ENCODE results near the gene SCT.

SCT gene

DNA sequence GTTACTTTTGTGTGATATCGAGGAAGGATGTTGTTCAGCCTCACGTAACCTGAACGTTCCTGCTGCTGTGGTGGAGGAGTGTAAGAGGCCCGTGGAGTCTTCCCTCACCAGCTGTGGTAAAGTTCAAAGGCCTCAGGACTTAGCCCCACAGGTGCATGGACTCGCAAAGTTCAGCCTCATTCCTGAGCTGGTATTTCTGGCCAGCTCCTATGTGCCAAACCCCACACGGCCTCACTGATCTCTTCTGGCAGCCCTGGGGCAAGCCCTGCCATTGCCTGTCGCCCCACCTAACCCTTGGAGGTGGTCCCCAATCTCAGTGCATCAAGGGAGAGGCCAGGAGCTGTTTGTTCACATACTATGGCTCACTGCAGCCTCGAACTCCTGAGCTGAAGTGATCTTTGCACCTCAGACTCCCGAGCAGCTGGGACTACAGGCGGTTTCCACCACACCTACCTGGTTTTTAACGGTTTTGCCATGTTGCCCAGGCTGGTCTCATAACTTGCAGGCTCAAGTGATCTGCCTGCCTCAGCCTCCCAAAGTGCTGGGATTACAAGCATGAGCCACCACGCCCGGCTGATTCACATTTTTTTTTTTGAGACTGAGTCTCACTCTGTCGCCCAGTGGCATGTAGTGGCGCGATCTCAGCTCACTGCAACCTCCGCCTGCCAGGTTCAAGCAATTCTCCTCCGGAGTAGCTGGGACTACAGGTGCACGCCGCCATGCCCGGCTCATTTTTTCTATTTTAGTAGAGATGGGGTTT, 48.5 kb downstream of the SCT start:
- TF ChIP-seq, protein P1, sequence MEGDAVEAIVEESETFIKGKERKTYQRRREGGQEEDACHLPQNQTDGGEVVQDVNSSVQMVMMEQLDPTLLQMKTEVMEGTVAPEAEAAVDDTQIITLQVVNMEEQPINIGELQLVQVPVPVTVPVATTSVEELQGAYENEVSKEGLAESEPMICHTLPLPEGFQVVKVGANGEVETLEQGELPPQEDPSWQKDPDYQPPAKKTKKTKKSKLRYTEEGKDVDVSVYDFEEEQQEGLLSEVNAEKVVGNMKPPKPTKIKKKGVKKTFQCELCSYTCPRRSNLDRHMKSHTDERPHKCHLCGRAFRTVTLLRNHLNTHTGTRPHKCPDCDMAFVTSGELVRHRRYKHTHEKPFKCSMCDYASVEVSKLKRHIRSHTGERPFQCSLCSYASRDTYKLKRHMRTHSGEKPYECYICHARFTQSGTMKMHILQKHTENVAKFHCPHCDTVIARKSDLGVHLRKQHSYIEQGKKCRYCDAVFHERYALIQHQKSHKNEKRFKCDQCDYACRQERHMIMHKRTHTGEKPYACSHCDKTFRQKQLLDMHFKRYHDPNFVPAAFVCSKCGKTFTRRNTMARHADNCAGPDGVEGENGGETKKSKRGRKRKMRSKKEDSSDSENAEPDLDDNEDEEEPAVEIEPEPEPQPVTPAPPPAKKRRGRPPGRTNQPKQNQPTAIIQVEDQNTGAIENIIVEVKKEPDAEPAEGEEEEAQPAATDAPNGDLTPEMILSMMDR (conservative IDR thresholded peaks at IDR 0.05): no peak
- TF ChIP-seq ZFX (IDR thresholded peaks at IDR 0.05): no peak
- peak overlapping the region; percentile 97 for H3K27ac ChIP-seq

- TF ChIP-seq, protein P1 (conservative IDR thresholded peaks at IDR 0.05): no peak
- TF ChIP-seq ZFX (IDR thresholded peaks at IDR 0.05): no peak
- peak overlapping the region; percentile 97 for H3K27ac ChIP-seq
Observed at GRCh38 chr11:577611-577894, 49.4 kb downstream of the SCT start.

- TF ChIP-seq, protein P1 (conservative IDR thresholded peaks at IDR 0.05): no peak
- peak; percentile 89; the same call in 1 of the 2 replicates for TF ChIP-seq ZFX (IDR thresholded peaks at IDR 0.05)
- H3K27ac ChIP-seq: peak overlapping the region; percentile 97
Observed at GRCh38 chr11:576811-577610, 50.0 kb downstream of the SCT start.
